KG1 (cell line): ENCODE measurements around the gene SYNDIG1.

Experiments
- DNase-seq: peaks from one replicate; lab custom pipeline; 2025; lab: John Stamatoyannopoulos, UW

Gene SYNDIG1

DNA sequence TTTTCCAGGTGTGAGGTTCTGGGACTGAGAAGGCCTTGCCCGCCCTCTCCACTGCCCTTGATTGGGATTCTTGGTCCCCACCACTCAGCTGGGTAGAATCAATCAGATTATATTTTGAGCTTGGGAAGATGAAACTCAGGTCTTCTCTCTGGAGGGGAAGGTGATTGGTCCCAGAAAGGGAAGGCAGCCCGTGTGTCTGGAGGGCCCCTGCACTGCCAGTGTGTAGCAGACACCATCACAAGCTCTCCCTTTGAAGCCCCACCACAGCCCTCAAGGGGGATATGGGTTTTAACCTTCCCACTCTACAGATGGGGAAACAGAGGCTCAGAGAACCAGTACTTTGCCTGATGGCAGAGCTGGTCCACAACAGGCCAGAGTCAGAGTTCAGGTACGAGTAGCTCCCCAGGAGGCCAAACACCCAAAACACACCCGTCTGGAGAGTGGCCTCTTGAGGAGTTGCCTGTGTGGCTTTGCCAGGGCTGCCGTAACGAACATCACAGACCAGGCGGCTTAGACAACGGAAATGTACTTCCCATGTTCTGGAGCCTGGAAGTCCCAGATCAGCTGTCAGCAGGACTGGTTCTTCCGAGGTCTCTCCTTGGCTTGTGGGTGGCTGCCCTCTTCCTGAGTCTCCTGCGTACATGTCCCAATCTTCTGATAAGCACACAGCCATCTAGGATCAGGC lies 205.6 kb downstream of the SYNDIG1 start:
- no peak for DNase-seq

DNA sequence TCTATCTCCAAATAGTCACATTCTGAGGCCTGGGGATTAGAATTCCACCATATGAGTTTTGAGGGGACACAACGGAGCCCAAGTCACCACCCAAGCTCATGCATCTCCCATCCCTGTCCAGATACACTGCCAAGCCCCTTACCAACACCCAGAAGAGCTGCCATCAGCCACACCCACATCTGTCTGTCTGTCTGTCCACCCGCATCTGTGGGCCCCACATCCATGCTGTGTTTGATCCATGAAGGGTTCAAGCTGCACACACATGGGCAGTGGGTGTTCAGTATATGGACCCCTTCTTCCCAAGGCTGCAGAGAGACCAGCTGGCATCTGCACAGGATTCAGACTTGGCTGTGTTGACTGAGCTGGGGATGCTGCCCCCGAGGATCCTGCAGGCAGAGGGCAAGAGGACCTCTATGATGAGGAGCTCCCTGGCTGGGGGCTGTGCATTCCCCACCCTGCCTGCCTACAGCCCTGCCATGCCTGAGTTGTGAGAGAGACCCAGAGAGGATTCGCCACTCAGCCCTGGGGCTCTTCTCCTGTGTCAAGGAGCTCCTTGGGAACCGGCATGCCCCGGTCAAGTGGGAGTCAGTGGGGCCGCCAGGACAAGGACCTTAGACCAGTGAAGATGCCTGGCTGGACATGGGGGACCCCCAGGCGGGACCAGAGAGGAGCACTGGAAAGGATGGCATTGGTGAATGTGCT lies 206.4 kb downstream of the SYNDIG1 start:
- no peak for DNase-seq

DNA sequence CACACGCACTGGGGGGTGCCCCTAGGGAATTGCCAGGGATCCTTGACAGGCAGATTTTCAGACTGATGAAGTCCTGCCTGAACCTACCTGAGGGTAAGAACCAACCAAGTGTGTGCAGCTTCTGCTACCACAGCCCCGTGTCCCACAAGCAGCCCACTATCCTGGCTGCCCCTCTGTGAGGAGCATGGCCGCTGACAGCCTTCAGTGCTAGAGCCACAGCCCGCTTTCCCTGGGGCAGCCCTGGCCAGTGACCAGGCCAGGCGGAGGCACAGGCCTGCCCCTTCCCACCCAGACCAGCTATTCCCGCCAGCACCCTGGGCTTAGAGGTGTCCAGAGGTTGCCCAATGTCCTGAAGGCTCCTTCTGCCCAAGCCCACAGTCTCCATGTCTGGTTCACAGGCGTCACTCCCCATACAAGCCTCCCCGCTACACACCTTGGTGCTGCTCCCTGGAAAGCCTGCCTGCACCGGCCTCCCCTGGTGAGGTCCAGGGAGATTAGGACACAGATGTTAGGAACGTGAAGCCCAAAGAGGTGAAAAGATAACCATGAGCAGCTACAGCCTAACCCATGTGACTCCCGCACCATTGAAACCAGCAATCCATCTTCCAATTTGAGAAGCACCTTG lies 207.0 kb downstream of the SYNDIG1 start:
- DNase-seq = no peak

DNA sequence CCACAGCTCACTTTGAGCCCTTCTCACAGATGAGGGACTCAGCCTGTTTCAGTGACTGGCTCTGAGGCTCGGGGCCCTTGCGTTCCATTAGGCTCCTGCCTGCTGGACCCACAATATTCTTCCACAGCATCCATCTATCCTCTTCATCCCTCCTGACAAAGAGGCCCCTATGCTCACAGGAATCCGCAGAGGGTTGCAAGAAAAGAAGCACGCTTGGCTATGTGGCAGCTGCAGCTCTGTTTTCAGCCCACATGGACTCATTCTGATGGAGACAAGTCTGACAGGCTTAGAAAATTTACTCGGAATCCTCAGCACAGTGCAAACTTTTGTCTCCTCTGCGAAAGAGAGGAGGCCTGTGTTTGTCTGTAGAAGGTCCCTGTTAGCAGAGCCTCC lies 207.5 kb downstream of the SYNDIG1 start:
- DNase-seq = no peak

DNA sequence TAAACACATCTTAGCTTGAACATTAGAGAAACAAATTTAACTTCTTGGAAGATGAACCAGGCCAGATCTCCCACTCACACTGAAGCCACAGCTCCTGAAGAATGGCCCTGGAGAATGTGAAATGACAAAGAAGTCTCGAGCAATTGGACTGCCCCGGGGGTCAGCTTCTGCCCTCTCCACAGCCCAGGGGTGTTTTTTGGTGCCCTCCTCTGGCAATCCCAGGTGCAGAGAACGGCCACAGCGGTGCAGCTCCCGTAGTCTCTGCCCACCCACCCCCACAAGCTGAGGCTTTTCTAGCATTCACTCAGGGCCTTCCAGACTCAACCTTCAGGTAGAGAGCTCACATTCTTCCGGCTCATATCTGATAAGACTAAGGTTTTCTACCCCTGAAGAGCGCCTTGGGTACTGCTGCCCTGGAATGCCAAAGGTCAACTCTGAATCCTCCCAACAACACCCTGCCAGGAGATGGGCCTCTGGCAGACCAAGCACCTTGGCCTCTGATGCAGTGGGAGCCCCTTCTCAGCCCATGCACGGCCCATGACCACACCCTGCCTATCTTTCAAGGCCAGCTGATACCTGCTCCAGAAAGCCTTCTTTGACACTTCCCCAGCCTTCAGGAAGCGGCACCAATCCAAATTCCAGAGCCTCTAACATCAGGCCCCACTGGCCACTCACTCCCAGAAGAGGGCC lies 208.3 kb downstream of the SYNDIG1 start:
- no peak for DNase-seq

DNA sequence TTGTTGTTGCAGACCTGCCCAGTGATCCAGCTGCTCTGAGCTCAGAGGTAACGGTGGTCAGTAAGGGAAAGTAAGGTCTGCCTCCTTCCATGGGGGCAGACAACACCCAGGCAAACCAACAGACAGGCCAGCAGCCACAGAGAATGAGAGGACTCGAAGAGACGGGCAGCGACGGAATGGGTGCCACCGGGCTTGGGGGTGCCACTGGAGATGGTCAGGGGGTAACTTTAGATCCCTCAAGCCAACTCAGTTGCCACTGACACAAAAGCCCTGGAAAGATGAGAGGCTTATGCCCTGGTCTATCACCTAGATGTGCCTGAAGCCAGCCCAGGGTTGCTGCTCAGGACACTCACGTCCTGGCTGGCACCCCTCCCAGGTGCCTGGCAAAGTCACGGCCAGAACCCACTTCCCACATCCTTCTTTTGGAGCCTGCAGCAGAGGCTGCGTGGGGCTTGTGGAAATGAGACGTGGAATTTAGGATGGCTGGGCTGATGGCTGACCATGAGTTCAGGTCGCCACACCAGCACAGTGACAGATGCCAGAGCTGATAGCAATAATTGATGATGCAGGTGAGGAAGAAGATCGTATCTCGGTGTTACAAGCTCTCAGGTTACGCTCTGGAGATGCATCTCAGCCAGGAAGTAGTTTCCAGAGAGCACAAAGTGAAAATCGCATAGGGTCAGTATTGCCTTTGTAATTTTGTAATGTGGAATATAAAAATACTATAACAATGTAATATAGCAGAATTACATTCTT lies 209.1 kb downstream of the SYNDIG1 start:
- no peak for DNase-seq

DNA sequence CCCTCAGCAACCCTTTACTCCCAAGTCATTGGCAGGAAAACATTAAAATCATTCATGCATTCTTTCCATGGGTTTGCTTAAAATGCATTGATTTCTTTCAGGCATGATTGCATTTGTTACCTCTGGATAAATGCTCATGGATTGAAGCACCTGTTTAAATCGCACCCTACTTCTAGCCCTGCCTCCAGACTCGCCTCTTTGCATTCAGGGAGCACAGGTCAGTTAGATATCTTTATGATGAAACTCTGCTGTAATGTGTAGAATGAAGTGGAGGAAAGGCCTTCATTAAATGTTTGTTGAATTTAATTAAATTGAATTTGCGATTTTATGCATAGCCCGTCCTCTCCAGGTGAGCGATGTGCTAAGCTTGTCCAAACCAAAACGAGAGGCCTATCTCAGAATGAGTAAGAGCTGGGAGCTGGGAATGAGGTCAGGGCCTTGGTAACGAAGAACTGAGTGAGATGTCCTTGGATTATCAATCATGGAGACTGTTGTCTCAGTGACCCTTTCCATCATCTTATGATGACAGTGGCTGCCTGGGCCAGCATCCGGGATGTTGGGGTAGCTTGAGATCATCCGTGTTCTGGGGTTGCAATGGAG lies 210.1 kb downstream of the SYNDIG1 start:
- no peak for DNase-seq

DNA sequence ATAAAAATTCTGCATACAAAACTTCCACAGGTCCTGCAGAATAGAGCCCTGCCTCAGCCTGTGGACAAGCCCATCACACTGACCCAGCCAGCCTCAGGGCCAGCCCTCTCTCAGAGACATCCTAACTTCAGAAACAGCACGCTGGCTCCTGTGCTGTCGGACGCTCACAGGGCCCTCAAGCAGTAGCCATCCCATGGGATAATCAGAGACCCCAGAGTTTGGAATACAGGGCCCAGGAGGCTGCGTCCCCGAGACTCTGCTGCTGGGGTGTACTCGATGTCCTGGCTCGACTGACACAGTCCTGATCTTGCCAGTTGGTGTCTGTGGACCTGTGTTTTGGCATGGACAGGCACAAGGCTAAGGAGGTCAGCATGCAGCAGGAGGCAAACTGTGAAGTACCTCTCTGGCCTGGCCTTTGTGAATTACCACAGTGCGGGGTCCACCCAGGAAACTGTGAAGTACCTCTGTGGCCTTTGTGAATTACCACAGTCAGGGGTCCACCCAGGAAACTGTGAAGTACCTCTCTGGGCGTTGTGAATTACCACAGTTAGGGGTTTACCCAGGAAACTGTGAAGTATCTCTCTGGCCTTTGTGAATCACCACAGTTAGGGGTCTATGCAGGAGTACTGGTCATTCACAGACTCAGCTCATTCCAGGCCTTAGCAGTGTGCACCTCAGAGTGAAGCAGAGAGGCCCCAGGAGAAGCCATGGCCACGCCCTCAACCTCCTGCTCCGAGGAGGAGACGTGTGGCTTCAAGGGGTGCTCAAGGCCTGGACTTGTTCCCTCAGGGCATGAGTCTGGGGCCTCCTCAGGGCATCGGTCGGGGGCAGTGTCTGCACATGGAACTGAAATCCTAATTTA lies 212.4 kb downstream of the SYNDIG1 start:
- no peak for DNase-seq

DNA sequence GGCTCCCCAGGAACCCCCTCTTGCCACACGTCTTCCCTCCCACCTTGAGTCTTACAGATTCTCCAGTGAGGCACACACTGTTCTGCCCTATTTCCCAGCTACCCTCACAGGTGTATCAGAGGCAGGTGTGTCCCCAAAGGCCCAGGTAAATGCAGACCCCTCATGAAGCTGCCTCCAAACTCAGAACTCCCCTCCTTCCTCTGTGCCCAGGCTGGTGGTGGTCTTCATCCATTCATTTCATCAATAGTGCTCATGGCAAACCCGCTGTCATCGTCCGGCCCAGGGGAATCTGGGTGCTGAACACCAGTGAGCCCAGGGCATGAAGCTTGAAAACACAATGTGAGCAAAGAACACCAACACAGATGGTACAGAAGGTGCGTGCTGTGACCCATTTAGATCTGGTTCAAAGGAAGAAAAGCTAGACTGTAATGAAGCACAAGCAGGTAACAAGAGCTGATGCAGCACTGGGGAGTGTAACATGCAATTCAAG lies 213.1 kb downstream of the SYNDIG1 start:
- no peak for DNase-seq

DNA sequence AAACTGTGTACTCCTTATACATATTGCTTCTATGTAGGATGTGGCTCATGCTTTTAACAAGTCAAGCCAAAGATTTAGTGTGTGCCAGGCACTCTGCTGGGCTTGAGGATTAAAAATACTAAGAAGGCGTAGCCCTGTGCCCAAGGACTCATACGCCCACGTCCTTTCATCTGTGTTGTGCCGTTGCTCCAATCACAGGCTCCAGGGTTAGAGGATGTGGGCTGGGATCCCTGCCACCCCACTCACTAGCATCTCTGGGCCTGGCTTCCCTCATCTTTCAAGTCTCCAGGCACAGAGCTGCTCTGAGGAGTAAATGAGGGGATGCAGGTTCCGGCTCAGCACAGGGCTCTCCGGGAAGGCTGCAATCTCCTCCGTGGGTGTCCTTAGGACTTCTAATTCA lies 214.2 kb downstream of the SYNDIG1 start:
- DNase-seq = no peak

DNA sequence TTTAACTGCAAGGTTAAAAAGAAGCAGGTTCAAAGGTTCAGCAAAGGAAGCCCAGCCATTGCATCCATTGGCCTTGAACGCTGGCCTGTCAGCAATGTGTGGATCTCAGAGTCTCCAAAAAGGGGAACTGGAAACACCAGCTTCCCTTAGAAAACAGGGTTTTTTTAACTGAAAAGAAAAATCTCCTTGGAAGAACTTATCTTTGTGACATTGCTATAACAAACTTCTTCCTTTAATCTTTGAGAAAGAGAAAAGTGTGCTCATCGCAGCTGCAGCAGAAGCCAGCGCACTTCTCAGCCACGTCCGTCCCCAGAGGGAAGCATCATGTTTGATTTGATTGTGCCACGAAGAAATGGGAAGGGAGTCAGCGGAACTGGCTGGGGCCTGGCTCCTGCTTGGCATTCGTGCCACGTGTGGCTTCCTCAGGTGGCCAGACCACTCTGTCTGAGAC lies 215.0 kb downstream of the SYNDIG1 start:
- no peak for DNase-seq

DNA sequence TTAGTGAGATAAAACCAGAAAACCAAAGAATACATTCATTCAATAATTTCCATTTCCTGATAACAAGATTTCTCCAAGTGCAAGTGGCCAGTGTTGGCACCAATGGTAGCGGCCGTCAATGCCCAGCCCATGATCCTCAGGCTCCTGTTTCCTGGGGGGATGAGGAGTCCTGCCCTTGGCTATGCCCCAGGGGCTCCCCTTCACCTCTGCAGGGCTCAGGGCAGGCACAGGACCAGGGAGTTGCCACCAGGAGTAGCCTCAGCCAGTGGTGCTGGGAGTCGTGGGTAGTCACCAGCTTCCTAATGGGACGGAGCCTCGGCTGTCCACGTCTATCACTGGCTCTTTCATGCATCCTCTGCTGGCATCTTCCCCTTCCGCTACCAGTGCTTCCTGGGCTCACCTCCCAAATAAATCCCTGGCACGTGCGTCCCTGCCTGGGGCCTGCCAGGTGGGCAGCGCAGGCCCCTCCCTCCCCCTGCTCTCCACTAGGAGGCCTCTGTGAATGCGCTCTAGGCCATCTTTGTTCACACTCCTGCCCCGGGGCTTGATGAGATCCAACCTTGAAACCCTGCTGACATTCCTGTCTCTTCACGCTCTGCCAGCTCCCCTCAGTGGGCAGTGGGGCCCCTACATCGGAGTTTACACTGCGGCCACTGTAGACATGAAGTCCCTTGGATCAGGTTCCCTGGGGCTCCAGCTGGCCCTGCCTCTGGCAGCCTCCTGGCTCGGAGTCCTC lies 215.7 kb downstream of the SYNDIG1 start:
- DNase-seq = no peak

DNA sequence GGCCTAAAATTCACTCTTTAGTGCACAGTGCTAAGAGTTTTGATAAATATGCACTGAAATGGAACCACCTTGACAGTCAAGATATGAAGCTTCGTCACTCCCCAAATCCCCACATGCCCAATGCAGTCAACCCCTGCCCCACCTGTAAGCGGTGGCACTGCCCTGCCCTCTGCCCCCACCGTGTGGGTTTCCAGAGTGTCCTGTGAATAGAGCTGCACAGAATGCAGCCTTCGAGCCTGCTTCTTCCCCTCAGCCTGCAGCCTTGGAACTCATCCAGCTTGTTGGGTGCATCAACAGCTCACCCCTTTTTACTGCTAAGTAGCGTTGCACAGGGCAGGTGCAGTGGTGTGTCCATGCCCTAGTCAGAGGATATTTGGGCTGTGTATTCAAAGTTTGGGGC lies 216.3 kb downstream of the SYNDIG1 start:
- DNase-seq = no peak

DNA sequence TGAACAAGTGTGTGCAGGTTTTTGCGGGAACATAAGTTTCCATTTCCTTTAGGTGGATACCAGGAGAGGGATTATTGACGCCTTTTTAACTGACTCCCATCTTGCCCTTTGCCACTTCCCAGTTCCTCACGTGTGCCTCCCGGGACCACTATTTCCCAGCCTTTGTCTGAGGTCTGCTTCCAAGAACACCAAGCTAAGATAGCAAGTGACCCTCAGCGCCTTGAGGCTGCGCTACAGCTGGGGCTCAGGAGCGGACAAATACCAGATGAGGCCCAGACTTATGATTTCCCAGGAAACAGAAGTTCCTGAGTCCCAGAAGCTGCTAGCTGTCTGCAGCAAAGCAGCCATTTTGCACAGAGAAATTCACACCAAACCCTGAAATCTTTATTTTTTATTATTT lies 216.7 kb downstream of the SYNDIG1 start:
- DNase-seq = no peak

DNA sequence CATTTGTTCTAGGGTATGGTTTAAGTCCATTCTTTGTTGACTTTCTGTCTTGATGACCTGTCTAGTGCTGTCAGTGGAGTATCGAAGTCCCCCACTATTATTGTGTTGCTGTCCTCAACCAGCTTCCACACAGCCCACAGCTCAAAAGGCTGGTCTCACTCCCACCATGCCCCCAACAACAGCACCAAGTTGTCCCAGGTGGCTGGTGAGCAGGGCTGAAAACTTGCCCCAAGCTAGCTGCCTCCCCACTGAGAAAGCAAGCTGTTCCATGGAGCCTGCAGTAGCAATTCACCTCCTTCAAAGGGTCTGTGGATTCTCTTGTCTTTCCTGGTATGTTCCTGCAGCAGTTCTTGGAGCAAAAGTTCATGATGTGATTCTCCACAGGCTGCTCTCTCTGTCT lies 221.0 kb downstream of the SYNDIG1 start:
- DNase-seq = no peak

DNA sequence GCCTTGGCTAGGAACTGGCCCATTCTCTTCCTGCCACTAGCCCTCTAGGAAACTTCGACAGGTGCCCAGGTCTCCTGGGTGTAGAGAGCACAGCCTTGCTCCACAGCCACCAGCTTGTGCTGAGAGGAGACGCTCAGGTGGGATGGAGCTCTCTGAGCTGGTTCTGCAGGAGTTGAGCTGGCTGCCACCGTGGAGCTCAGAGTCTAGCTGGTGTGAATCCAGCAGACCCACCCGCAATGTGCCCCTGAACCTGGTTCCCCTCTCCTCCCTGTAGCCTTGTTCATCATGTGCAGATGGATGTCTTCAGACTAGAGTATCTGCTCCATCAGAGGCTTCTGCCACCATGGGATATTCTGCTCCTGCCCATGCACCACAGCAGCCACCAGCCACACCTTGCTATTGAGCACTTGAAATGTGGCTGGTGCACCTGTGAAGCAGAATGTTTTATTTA lies 222.5 kb downstream of the SYNDIG1 start:
- no peak for DNase-seq

DNA sequence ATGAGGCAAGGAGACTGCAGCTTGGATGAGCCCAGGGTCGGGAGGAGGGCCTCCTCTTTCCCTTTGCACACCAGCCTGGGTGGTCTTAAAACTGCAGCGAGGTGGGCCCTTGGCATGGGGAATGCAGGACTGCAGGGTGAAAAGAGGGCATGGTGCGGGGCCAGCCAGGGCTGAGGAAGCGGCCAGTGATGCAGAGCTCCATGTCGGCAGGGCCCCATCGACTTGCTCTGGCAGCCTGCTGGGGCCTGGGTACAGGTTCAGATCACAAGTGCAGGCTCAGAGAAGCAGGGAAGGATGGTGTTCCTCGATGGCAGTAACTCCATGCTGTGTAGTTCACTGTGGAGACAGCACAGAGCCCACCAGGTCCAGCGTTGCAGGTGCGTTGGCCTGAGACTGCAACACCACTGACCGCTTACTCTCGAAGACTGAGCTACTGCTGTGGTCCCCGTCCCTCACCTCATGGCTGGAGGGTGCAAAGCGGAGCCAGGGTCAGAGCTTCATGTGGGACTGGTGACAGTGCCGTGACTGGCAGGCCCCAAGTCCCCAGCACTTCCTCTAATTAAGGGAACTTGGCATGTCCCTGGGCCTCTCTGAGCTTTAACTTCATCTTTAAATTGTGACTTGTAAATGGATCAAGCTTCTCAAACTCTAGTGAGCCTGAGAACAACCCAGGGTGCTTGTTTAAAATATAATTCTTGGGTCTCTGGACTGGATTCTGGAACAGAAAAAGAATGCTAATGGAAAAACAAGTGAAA lies 223.2 kb downstream of the SYNDIG1 start:
- DNase-seq = no peak

DNA sequence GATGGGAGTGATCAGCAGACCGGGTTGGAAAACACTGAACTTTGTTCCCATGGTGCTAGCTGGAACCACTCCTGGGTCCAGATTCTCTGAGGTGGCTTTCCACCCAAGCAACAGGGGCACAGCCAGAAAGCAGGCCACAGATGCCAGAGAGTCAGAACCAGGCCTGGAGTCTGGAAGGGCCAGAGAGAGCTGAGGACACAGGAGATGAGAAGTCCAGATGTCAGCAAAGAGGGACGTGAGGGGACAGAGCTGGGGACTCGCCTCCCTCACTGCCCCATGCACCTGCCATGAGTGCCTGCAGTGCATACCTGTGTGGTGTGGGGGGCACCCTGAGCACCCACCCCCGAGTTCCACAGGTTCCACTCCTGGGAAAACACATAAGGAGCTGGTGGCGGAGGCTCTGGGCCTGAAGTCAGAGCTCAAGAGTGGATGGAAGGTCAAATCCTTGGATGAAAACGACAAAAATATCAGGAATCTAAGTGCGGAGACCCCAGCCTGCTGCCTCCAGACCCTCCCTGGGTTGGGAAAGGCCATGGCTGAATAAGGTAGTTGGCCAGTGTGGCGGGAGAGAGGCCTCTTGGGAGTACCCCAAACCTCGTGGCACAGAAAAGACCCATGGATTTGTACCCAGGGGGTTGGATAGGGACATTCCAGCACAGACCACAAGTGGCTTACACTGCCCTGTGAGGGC lies 224.2 kb downstream of the SYNDIG1 start:
- DNase-seq = no peak
